HG03439 (cell line): ENCODE data around the gene RCSD1.

Experiments used
- ATAC-seq: cut with Tn5 transposase; IDR thresholded peaks from one replicate; pipeline ENCODE4 v1.9.1; 2021; ENCODE audit warnings: mild to moderate bottlenecking, moderate library complexity; ENCODE audit not compliant: unreplicated experiment

RCSD1 gene

GRCh38 chr1:167640051-167640450 lies 10.0 kb downstream of the RCSD1 start:
- ATAC-seq = no peak

DNA sequence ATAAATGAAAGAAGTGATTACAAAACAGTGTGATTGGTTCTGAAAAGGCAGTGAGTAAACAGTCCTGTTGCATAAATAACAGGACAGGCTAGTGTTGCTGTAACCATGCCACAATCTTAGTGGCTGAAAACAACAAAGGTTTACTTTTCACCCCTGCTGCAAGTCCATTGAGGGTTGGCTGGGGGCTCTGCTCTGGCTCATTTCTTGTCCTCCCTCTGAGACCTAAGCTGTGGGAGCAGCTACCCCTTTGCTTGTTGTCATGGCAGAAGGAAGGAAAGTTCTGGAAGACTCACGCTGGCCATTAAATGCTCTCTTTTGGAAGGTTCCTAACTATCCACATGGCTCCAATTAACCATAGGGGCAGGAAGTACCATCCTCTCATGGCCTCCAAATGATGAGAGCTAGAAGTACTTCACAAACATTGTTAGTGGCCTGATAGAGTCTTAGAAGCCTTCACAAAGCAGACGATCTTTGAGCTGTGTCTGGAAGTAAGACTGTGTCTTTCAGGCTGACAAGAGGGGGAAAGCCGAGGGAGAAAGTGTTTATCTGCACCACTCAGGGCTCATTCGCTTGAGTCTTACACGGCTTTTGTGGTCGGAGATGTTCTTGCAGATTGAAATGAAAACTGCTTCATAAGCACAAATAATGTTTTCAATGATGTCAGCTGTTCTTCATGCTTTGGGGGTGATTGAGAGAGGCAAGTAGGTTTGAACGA lies 11.9 kb downstream of the RCSD1 start:
- ATAC-seq = no peak

DNA sequence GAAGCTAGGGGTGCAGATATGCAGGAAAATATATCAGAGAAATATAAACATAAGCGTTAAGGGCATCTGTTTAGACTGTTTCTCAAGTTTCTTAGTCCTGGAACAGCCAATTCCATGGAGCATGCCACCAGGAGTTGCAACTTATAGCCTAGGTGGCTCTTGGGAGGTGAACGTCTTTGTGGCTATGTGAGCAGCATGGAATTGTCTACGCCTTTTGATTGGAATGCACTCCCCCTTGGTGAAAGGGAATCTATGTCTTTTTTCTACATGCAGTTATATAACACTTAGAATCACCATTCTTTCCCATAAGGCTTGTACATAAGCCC lies 12.4 kb downstream of the RCSD1 start:
- no peak for ATAC-seq

GRCh38 chr1:167643441-167643840 lies 13.4 kb downstream of the RCSD1 start:
- no peak for ATAC-seq

DNA sequence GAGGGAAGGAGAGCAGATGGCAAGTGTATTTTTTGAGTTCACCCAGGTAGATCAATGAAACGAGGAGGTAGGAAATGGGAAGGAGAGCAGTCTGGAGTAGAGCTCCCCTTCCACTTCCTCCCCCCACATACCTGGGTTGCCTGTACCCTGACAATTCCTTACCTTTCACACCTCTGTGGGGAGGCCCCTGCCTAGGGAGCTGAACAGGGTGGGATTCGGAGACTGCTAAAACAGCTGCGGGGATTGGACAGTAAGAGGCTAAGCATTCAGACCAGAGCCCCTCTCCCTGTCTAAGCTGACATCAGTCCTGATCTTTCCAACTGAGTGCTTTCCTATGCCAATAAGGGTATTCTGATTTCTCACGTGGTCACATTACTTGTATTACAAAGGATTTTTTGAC lies 14.5 kb downstream of the RCSD1 start:
- ATAC-seq = no peak

- no peak for ATAC-seq
Measured at GRCh38 chr1:167645140-167645541, 15.1 kb downstream of the RCSD1 start.

GRCh38 chr1:167645625-167646414 lies 15.8 kb downstream of the RCSD1 start:
- no peak for ATAC-seq

DNA sequence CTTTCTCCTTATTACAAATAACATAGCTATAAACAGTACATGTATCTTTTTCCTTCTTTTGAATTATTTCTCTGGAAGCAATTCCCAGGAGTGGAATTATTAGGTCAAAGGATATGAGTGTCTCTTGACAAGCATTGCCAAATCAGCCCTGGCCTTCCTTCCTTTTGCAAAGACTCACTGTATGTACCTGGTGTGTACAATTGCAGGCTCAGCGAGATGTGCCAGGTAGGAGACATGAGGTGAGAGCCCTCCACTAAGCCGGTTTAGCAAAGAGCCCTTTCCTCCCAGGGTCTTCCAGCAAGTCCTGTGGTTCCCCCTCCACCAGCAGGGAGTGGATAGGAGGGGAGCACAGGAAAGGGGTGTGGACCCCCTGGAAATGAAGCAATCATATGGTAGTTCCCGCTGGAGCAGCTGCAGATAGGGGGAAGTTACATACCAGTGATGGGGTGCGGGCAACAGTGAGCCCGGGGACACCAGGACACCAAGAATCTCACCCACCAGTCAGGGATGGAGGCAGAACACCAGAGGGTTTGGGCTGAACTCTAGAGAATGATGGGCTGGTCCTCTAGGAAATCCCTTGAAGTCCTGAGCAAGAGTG lies 18.3 kb downstream of the RCSD1 start:
- no peak for ATAC-seq

DNA sequence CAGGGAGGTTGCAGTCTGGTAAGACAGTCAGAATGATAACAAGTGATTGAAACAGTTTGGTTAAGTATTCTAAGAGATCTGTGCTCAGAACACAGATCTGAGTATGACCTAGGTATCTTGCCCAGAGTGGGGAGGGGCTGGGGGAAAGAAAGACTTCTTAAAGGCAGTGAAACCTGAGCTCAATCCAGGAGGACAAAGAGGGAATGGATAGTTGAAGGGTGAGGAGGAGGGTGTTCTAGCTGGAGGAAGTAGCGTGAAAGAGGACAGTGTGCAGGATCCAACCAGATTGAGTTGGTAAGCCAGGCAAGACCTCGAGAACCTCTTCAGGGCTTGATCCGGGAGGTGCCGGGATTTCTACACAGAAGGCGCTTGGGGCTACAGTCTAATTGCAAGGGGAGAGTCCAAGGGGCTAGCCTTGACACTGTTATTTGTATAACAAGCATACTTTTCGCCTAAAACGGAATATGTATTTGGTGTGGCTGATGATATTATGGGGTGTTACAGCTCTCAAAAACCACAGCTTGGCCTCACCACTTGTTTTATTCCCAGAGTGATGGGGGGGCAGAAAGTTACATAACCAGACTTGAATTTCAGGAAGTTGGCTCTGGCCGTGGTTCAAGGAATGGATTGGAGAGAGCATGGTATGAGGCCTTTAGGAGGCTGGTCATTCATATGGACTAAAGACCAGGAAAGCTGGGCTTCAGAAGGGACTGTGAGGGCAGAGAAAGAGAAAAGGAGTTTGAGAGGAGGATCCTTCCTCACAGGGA lies 19.1 kb downstream of the RCSD1 start:
- no peak for ATAC-seq

- ATAC-seq = peak; percentile 47
Measured at GRCh38 chr1:167650269-167651160, 20.5 kb downstream of the RCSD1 start.

GRCh38 chr1:167651161-167651693 lies 21.2 kb downstream of the RCSD1 start:
- ATAC-seq = peak; percentile 46

- ATAC-seq = no peak
Measured at GRCh38 chr1:167654975-167655575, 25.0 kb downstream of the RCSD1 start.

DNA sequence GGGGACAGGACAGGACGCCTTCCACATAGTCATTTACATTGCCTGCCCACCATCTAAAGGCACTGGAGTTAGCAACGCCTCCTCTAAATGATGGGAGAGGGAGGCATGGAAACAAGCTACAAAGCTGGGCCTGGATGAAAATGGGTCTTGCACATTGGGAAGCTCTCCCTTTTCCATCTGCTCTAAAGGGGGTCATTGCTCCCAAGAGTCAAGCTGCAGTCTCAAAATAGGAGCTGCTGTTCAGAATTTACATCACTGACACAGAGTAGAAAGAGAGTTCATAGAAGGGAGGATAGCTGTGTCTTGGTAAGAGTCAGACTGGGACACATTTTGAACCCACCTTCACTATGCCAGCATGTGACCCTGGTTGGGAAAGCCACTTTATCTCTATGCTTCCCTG lies 26.6 kb downstream of the RCSD1 start:
- ATAC-seq = no peak

GRCh38 chr1:167658574-167659328 lies 28.7 kb downstream of the RCSD1 start:
- no peak for ATAC-seq

GRCh38 chr1:167659450-167659849 lies 29.4 kb downstream of the RCSD1 start:
- ATAC-seq = no peak

GRCh38 chr1:167659881-167660280 lies 29.8 kb downstream of the RCSD1 start:
- no peak for ATAC-seq

DNA sequence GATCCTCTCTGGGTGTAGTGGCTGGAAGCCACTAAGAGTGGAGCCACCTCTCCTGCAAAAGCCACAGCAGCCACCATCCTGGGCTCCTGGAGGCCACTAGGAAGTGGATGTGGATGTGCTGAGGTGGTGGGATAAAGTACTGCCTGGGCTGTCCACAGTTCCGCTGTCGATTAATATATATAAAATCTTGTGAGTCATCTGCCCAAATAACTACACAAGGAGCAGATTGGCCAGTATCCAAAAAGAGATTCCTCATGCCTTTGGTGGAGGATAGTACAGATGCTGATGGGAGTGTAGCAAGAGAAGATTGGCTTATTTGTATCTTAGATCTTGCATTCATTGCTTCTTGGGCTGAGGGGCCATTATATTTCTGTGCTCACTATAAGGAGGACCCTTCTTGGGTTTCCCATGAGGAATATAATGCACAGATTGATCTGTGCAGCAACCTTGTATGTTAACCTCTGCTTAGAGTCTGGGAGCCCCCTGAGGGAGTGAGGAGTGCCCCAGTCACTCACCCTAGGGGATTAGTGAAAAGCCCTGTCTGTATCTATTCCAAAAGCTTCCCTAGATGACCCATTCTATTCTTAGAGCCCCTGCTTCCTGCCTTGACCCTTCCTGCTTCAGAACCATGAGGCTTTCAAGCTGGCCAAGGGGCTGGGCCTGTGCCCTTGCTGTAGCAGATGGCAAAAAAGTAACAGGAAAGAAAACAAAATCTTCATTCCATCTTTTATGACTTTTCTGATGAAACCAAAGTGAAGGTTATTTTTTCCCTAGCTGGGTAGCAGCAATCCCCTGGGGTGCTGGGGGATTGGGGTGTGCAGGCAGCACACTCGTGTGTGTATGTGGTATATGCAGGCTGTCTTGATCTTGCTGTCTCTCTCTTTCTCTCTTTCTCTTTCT lies 31.7 kb downstream of the RCSD1 start:
- no peak for ATAC-seq
